ENCODE measurements around the gene PMS1.

GRCh38 chr2:189824694-189825396, 40.6 kb downstream of the PMS1 start:
- TF ChIP-seq CTCF (IDR thresholded peaks at IDR 0.05), result no peak
- no peak for TF ChIP-seq ZFX (IDR thresholded peaks at IDR 0.05; ENCODE audit: borderline replicate concordance)
